HEK293T (cell line): ENCODE measurements around the gene SLC6A6.

ENCODE experiments used
- CTCF ChIA-PET: fragments of 350-600 bp; formaldehyde crosslinking; extraction: SDS; loops from one replicate; lab custom pipeline; 2021; ENCODE audit warnings: antibody characterized with exemption, inconsistent platforms; lab: Yijun Ruan, JAX
- POLR2A ChIA-PET: fragments of 350-600 bp; formaldehyde crosslinking; extraction: SDS; loops from one replicate; lab custom pipeline; 2020; ENCODE audit warnings: antibody characterized with exemption, inconsistent platforms; lab: Yijun Ruan, JAX
- DNase-seq: peaks from one replicate; pipeline ENCODE4 v3.0.0; 2012; ENCODE audit warnings: mixed read lengths; ENCODE audit errors: extremely low spot score
- ARNT ChIP-seq: fragments of 450-650 bp; IDR thresholded peaks from 2 replicates; pipeline ENCODE4 v1.6.1; 2017; ENCODE audit warnings: mild to moderate bottlenecking
- BHLHE40 ChIP-seq: fragments of 450-650 bp; IDR thresholded peaks from 2 replicates; pipeline ENCODE4 v1.6.1; 2016; ENCODE audit warnings: mild to moderate bottlenecking, moderate library complexity, borderline replicate concordance
- CTBP1 ChIP-seq: fragments of 450-650 bp; IDR thresholded peaks from 2 replicates; pipeline ENCODE4 v1.6.1; 2016; ENCODE audit warnings: borderline replicate concordance
- ELF4 ChIP-seq: fragments of 450-650 bp; IDR thresholded peaks from 2 replicates; pipeline ENCODE4 v1.6.1; 2017; ENCODE audit warnings: antibody characterized with exemption
- FOXA1 ChIP-seq: fragments of 450-650 bp; IDR thresholded peaks from 2 replicates; pipeline ENCODE4 v1.6.1; 2016; ENCODE audit warnings: mild to moderate bottlenecking
- FOXK2 ChIP-seq: fragments of 450-650 bp; IDR thresholded peaks from 2 replicates; pipeline ENCODE4 v1.6.1; 2016; ENCODE audit warnings: mild to moderate bottlenecking
- FOXM1 ChIP-seq: fragments of 450-650 bp; IDR thresholded peaks from 2 replicates; pipeline ENCODE4 v1.6.1; 2017; ENCODE audit warnings: mild to moderate bottlenecking, borderline replicate concordance
- HDGF ChIP-seq: fragments of 450-650 bp; IDR thresholded peaks from 2 replicates; pipeline ENCODE4 v1.6.1; 2017; ENCODE audit warnings: antibody characterized with exemption, borderline replicate concordance
- L3MBTL2 ChIP-seq: fragments of 450-650 bp; conservative IDR thresholded peaks from 2 replicates; pipeline ENCODE4 v1.6.1; 2016; ENCODE audit warnings: mild to moderate bottlenecking
- LEF1 ChIP-seq: fragments of 450-650 bp; IDR thresholded peaks from 2 replicates; pipeline ENCODE4 v1.6.1; 2017; ENCODE audit warnings: mild to moderate bottlenecking, borderline replicate concordance
- NFRKB ChIP-seq: fragments of 450-650 bp; IDR thresholded peaks from 2 replicates; pipeline ENCODE4 v1.6.1; 2016; ENCODE audit warnings: mild to moderate bottlenecking, moderate library complexity
- SP1 ChIP-seq: fragments of 450-650 bp; IDR thresholded peaks from 2 replicates; pipeline ENCODE4 v1.6.1; 2017
- SUZ12 ChIP-seq: fragments of 450-650 bp; IDR thresholded peaks from 2 replicates; pipeline ENCODE4 v1.6.1; 2016; ENCODE audit warnings: mild to moderate bottlenecking
- TARDBP ChIP-seq: fragments of 450-650 bp; IDR thresholded peaks from 2 replicates; pipeline ENCODE4 v1.6.1; 2016
- ZNF384 ChIP-seq: fragments of 450-650 bp; IDR thresholded peaks from 2 replicates; pipeline ENCODE4 v1.6.1; 2016
- TF ChIP-seq, protein P1 (sequence below): fragments of 450-650 bp; IDR thresholded peaks from 2 replicates; pipeline ENCODE4 v1.6.1; 2016

Gene SLC6A6

DNA sequence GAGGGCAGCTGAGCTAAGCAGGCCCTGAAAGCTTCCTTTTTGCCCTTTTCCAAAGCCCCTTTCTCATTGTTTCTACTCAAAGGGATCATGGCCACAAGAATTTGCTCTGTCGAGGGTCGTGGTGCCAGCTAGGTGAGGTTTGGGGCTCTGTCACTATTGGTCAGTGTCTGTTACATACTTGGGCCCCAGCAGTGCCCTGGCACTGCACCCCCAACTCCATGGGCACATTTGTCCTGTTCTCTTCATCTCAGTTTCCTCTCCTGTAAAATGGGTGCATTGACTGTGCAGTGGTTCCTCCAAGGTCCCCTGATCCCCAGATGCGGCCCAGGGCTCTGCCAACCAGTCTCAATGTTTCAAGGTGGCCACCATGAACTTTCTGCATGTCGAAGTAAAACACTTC is 62.1 kb downstream of the SLC6A6 start:
- CTCF ChIA-PET = interaction anchor here (1.0 to 1.2 kb wide), 2 partner anchors 203 to 261 kb away, joined by 3 to 5 read pairs; no protein-coding TSS in a partner anchor
- POLR2A ChIA-PET = no interaction called here
- DNase-seq = no peak
- TF ChIP-seq BHLHE40 (no peak), TARDBP (no peak), FOXA1 (no peak), ELF4 (no peak), FOXK2 (no peak), CTBP1 (no peak), LEF1 (no peak), ARNT (no peak), NFRKB (no peak), HDGF (no peak), L3MBTL2 (no peak), SUZ12 (no peak)
- TF ChIP-seq, protein P1, sequence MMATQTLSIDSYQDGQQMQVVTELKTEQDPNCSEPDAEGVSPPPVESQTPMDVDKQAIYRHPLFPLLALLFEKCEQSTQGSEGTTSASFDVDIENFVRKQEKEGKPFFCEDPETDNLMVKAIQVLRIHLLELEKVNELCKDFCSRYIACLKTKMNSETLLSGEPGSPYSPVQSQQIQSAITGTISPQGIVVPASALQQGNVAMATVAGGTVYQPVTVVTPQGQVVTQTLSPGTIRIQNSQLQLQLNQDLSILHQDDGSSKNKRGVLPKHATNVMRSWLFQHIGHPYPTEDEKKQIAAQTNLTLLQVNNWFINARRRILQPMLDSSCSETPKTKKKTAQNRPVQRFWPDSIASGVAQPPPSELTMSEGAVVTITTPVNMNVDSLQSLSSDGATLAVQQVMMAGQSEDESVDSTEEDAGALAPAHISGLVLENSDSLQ = no peak

DNA sequence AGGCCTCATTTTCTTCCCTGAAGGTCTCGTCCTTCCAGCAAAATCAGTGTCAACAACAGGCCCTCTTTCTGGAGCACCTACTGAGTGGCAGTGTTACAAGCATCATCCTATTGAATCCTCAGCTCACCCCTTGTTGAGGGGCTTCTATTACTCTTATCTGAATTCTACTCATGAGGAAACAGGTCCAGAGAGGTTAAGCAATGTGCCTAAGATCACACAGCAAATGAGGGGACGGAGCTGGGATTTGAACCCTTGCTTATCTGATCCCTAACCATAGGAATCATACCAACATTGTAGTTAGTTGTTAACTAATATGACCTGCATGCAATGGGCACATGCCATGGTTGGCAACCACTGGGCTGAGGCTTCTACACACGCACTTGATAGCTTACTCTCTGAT is 63.0 kb downstream of the SLC6A6 start:
- POLR2A ChIA-PET = no interaction called here
- no peak for TF ChIP-seq LEF1
- TF ChIP-seq ARNT = no peak
- no peak for TF ChIP-seq FOXM1
- no peak for TF ChIP-seq NFRKB
- TF ChIP-seq SUZ12 = no peak
- TF ChIP-seq BHLHE40 = no peak
- TF ChIP-seq CTBP1 = no peak
- TF ChIP-seq, protein P1 = no peak
- TF ChIP-seq L3MBTL2 = no peak
- no peak for TF ChIP-seq HDGF
- no peak for DNase-seq
- CTCF ChIA-PET = no interaction called here

DNA sequence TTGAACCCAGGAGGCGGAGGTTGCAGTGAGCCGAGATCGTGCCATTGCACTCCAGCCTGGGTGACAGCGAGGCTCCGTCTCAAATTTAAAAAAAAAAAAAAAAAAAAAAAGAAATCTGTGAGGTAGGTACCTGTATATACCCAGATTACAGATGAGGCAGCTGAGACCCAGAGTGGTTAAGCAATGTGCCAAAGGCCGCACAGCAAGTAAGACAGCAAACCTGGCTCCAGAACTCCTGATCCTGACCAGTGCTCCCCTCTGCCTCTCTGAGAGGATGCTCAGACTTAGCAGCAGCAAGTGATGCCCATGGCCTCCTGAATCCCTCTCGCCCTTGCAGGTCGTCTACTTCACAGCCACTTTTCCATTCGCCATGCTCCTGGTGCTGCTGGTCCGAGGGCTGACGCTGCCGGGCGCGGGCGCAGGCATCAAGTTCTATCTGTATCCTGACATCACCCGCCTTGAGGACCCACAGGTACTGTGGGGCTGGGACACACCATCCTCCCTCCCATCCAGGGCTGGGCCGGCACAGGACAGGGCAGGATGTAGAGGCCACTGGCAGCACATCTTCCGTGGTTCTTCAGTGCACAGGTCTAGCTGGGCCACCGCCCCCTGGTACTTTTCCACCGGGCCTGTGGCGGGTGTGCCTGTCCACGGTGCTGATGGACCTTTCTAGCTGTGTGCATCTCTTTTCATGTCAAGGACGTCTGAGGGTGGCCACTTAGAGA is 63.9 kb downstream of the SLC6A6 start:
- ChIA-PET POLR2A (no interaction called here), CTCF (interaction anchor here (2.2 kb wide), 1 partner anchor 263 kb away, joined by 12 read pairs; no protein-coding TSS in a partner anchor)
- TF ChIP-seq SUZ12 (no peak), BHLHE40 (no peak), HDGF (no peak), TARDBP (no peak), ZNF384 (no peak), ARNT (no peak), FOXK2 (no peak), LEF1 (no peak), FOXM1 (no peak), NFRKB (no peak), SP1 (no peak)
- TF ChIP-seq, protein P1 = no peak

DNA sequence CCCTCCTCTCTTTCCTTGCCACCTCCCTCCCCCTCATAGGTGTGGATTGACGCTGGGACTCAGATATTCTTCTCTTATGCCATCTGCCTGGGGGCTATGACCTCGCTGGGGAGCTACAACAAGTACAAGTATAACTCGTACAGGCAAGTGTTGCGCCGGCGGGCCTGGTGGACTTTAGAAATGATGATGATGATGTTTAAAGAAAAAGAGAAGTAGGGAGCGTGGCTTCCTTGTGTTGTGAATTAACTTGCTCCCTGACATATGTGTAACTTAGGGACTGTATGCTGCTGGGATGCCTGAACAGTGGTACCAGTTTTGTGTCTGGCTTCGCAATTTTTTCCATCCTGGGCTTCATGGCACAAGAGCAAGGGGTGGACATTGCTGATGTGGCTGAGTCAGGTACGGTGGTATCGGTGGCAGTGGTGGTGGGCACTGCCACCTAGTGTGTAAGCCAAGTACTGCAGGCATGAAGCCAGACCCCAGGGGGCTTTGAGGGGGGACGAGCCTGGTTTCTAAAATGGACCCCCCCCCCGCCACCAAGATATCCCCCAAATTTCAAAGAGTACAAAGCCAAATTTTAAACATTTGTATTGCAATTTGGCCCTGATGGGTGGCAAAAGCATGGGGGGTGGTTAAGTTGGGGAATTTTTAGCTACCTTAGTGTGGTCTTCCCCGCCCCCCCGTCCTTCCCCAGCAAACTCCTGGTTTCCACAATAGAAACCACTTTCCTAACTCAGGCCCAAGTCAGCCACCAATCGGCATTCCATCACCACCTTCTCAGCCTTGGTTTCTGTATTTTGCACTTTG is 65.6 kb downstream of the SLC6A6 start:
- TF ChIP-seq FOXM1 (peak; percentile 63; the same call in 1 of the 2 replicates), L3MBTL2 (no peak)
- CTCF ChIA-PET = interaction anchor here (0.7 to 2.2 kb wide), 14 partner anchors 9 to 271 kb away, joined by 3 to 12 read pairs (median 4); no protein-coding TSS in a partner anchor
- DNase-seq = peak; percentile 85
- POLR2A ChIA-PET = no interaction called here

More for the DNA sequence above, 63.9 kb downstream of the SLC6A6 start:
- DNase-seq = no peak

DNA sequence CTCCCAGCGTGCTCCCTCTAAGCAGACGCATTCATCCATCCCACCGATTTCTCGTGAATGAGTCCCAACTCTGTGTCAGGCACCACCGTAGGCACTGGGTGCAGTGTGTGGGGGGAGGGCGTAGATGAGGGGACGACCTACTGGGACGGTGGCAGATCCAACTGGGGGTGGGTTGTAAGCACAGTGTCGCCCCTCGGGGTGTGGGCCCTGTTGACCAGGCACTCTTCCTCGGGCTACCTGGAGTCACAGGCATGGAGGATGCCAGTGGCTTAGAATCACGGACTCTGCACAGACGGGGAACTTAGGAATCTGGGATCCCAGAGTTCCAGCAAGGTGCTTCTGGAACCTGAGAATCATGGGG is 66.2 kb downstream of the SLC6A6 start:
- TF ChIP-seq L3MBTL2 = no peak
- no peak for TF ChIP-seq ZNF384
- TF ChIP-seq FOXK2 = no peak
- TF ChIP-seq HDGF = no peak
- TF ChIP-seq LEF1 = no peak
- TF ChIP-seq, protein P1 = no peak
- POLR2A ChIA-PET = no interaction called here
- no peak for DNase-seq
- CTCF ChIA-PET = interaction anchor here (0.7 to 2.2 kb wide), 12 partner anchors 9 to 271 kb away, joined by 3 to 12 read pairs (median 5); no protein-coding TSS in a partner anchor
